Measurements from ENCODE around the gene CABP1. TPM values are rescaled to one million over a fixed set of nuclear protein-coding genes. Genes with fewer than 3 reads are reported as not detected.
A peak's percentile ranks its signal among the peaks of the same experiment; 100 is the strongest.

The CABP1 gene
- total and polyA plus RNA-seq, 2 of the 13 experiments (the other 11 are each of a cell fraction or from before 2014, with no cell fraction given): not detected

DNA sequence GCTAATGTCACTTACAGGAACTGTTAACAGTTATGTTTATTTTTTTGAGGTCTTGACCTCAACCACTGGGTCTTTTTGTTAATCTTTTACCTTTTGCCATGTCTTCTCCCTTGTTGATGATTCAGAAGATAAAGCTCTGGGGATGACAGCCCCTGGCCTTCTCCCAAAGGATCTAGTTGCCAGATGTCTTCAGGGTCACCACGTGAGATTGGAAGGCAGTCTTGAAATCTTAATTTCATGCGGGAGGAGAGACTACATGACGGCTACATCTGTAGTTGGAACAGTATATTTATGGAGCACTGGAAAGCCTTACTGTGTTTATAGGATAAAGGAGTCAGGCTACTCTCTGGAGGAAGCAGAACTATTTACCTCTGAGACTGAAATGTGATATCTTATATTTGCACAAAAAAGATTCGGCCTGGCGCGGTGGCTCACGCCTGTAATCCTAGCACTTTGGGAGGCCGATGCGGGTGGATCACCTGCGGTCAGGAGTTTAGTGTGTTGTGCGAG is 52.2 kb downstream of the CABP1 start (continued):
- TF ChIP-seq, protein P1, sequence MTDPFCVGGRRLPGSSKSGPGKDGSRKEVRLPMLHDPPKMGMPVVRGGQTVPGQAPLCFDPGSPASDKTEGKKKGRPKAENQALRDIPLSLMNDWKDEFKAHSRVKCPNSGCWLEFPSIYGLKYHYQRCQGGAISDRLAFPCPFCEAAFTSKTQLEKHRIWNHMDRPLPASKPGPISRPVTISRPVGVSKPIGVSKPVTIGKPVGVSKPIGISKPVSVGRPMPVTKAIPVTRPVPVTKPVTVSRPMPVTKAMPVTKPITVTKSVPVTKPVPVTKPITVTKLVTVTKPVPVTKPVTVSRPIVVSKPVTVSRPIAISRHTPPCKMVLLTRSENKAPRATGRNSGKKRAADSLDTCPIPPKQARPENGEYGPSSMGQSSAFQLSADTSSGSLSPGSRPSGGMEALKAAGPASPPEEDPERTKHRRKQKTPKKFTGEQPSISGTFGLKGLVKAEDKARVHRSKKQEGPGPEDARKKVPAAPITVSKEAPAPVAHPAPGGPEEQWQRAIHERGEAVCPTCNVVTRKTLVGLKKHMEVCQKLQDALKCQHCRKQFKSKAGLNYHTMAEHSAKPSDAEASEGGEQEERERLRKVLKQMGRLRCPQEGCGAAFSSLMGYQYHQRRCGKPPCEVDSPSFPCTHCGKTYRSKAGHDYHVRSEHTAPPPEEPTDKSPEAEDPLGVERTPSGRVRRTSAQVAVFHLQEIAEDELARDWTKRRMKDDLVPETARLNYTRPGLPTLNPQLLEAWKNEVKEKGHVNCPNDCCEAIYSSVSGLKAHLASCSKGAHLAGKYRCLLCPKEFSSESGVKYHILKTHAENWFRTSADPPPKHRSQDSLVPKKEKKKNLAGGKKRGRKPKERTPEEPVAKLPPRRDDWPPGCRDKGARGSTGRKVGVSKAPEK (CRISPR knock-in tag; IDR thresholded peaks at IDR 0.05; ENCODE audit: borderline replicate concordance): no peak
- TF ChIP-seq, protein P2, sequence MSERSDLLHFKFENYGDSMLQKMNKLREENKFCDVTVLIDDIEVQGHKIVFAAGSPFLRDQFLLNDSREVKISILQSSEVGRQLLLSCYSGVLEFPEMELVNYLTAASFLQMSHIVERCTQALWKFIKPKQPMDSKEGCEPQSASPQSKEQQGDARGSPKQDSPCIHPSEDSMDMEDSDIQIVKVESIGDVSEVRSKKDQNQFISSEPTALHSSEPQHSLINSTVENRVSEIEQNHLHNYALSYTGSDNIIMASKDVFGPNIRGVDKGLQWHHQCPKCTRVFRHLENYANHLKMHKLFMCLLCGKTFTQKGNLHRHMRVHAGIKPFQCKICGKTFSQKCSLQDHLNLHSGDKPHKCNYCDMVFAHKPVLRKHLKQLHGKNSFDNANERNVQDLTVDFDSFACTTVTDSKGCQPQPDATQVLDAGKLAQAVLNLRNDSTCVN (CRISPR knock-in tag; IDR thresholded peaks at IDR 0.05; ENCODE audit: borderline replicate concordance): no peak
- TF ChIP-seq PPARG (CRISPR knock-in tag; conservative IDR thresholded peaks at IDR 0.05) (peak; percentile 50; the same call in 1 of the 2 replicates), ELF3 (CRISPR knock-in tag; IDR thresholded peaks at IDR 0.05) (peak; percentile 54; the same call in 1 of the 2 replicates), RARA (CRISPR knock-in tag; IDR thresholded peaks at IDR 0.05) (peak; percentile 94), SIX1 (CRISPR knock-in tag; IDR thresholded peaks at IDR 0.05; ENCODE audit: borderline replicate concordance) (peak; percentile 57; the same call in 1 of the 2 replicates), HMG20A (CRISPR knock-in tag; IDR thresholded peaks at IDR 0.05; ENCODE audit: borderline replicate concordance) (peak; percentile 69; the same call in 1 of the 2 replicates), PCBP1 (IDR thresholded peaks at IDR 0.05; ENCODE audit: borderline replicate concordance, low read depth, low read length) (no peak), ZNF34 (CRISPR knock-in tag; IDR thresholded peaks at IDR 0.05; ENCODE audit: borderline replicate concordance) (no peak), MIXL1 (CRISPR knock-in tag; IDR thresholded peaks at IDR 0.05) (peak; percentile 35; the same call in 1 of the 2 replicates)
- TF ChIP-seq, protein P3, sequence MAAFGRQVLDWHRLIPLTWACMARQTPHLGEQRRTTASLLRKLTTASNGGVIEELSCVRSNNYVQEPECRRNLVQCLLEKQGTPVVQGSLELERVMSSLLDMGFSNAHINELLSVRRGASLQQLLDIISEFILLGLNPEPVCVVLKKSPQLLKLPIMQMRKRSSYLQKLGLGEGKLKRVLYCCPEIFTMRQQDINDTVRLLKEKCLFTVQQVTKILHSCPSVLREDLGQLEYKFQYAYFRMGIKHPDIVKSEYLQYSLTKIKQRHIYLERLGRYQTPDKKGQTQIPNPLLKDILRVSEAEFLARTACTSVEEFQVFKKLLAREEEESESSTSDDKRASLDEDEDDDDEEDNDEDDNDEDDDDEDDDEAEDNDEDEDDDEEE (CRISPR knock-in tag; IDR thresholded peaks at IDR 0.05): no peak
- TF ChIP-seq, protein P4, sequence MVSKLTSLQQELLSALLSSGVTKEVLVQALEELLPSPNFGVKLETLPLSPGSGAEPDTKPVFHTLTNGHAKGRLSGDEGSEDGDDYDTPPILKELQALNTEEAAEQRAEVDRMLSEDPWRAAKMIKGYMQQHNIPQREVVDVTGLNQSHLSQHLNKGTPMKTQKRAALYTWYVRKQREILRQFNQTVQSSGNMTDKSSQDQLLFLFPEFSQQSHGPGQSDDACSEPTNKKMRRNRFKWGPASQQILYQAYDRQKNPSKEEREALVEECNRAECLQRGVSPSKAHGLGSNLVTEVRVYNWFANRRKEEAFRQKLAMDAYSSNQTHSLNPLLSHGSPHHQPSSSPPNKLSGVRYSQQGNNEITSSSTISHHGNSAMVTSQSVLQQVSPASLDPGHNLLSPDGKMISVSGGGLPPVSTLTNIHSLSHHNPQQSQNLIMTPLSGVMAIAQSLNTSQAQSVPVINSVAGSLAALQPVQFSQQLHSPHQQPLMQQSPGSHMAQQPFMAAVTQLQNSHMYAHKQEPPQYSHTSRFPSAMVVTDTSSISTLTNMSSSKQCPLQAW (CRISPR knock-in tag; IDR thresholded peaks at IDR 0.05): 0 out of 2 replicates have a peak, but pooled peaks have one; percentile 46
- TF ChIP-seq, protein P5, sequence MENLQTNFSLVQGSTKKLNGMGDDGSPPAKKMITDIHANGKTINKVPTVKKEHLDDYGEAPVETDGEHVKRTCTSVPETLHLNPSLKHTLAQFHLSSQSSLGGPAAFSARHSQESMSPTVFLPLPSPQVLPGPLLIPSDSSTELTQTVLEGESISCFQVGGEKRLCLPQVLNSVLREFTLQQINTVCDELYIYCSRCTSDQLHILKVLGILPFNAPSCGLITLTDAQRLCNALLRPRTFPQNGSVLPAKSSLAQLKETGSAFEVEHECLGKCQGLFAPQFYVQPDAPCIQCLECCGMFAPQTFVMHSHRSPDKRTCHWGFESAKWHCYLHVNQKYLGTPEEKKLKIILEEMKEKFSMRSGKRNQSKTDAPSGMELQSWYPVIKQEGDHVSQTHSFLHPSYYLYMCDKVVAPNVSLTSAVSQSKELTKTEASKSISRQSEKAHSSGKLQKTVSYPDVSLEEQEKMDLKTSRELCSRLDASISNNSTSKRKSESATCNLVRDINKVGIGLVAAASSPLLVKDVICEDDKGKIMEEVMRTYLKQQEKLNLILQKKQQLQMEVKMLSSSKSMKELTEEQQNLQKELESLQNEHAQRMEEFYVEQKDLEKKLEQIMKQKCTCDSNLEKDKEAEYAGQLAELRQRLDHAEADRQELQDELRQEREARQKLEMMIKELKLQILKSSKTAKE (CRISPR knock-in tag; IDR thresholded peaks at IDR 0.05; ENCODE audit: borderline replicate concordance): peak; percentile 17; the same call in 1 of the 2 replicates
- TF ChIP-seq, protein P6, sequence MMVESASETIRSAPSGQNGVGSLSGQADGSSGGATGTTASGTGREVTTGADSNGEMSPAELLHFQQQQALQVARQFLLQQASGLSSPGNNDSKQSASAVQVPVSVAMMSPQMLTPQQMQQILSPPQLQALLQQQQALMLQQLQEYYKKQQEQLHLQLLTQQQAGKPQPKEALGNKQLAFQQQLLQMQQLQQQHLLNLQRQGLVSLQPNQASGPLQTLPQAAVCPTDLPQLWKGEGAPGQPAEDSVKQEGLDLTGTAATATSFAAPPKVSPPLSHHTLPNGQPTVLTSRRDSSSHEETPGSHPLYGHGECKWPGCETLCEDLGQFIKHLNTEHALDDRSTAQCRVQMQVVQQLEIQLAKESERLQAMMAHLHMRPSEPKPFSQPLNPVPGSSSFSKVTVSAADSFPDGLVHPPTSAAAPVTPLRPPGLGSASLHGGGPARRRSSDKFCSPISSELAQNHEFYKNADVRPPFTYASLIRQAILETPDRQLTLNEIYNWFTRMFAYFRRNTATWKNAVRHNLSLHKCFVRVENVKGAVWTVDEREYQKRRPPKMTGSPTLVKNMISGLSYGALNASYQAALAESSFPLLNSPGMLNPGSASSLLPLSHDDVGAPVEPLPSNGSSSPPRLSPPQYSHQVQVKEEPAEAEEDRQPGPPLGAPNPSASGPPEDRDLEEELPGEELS (CRISPR knock-in tag; IDR thresholded peaks at IDR 0.05): peak; percentile 51; the same call in 1 of the 2 replicates
- TF ChIP-seq, protein P7, sequence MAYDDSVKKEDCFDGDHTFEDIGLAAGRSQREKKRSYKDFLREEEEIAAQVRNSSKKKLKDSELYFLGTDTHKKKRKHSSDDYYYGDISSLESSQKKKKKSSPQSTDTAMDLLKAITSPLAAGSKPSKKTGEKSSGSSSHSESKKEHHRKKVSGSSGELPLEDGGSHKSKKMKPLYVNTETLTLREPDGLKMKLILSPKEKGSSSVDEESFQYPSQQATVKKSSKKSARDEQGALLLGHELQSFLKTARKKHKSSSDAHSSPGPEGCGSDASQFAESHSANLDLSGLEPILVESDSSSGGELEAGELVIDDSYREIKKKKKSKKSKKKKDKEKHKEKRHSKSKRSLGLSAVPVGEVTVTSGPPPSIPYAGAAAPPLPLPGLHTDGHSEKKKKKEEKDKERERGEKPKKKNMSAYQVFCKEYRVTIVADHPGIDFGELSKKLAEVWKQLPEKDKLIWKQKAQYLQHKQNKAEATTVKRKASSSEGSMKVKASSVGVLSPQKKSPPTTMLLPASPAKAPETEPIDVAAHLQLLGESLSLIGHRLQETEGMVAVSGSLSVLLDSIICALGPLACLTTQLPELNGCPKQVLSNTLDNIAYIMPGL (CRISPR knock-in tag; IDR thresholded peaks at IDR 0.05; ENCODE audit: borderline replicate concordance in 1 of 2, low read depth in 1 of 2): peak in 1 of 2 experiments; percentile 29; a peak in 1 of 4 replicates
